Activated CD8-positive, alpha-beta memory T cell treated with anti-CD3 and anti-CD28 coated beads, Interleukin-2, amount 50 U/mL, for 1 hour (primary cell): ENCODE results near the gene MYPN.
"Not testable (repeated sequence)": the region's sequence is repeated elsewhere in the genome, so short reads cannot be mapped to it uniquely, and the experiment has no call there.

Experiments used
- DNase-seq: peaks from one replicate; pipeline ENCODE4 v3.0.0-alpha.2; 2020; ENCODE audit errors: extremely low read depth

MYPN gene

DNA sequence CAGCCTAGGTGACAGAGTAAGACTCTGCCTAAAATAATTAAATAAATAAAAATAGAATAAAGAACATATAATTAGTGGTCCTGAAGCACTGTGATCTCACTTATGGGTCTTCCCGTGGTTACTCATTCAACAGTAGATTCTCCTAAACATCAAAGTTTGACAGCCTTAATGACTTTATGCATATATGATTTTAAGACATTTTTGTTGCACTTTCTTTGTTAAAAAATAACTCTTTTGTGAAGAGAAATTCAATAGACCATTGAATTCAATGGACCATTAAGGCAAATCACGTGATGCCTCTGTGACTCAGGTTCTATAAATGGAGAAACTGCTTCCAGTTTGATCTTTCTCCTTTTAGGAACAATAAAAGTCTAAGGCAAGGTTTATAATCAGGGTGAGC, 63.0 kb downstream of the MYPN start:
- no peak for DNase-seq

DNA sequence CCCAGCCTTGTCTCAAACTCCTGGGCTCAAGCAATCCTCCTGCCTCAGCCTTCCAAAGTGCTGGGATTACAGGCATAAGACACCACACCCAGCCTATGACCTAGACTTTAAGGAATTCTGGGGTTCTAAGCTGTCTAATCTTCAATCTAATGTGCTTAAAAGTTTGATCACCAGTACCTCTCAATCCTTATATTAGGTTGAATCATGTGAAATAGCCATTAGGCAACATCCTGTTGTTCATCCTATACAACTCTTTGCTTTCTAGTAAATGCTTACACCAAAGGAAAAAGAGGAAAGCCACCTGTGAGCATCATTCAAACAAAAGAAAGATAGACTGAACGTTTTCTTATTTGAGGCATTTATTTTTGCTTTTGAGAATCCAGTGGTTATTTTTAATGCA, 66.7 kb downstream of the MYPN start:
- DNase-seq: no peak

DNA sequence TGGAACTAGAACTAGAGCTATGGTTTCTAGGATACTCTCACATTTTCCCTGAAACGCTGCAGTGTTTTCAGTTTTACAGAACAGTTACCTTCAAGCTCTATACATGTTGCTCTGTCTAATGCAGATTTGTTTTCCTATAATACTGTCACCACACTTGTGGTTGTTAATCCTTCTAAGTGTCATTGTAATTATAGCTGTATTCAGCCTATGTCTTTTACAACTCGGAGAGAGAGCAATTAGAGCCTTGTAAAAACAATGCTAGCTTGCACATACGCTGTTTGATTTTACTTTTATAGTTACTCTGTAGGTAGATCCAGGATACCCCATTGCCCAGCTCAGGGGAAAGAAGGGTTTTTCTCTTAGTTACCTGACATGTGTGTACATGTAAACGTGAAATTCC, 67.5 kb downstream of the MYPN start:
- no peak for DNase-seq

DNA sequence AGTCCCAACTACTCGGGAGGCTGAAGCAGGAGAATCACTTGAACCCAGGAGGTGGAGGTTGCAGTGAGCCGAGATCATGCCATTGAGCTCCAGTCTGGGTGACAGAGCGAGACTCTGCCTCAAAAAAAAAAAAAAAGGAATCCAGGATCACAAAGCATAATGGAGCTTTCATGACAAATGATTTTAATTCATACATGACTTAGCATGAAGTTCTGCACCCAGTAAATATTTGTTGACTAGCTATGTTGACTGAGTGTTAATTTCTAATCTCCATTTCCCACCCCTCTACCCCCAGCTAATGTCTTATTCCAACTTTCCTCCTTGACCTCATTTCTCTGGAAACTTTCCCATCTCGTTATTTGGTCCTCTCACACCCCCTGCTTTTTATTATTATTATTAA, 69.3 kb downstream of the MYPN start:
- DNase-seq: no peak

DNA sequence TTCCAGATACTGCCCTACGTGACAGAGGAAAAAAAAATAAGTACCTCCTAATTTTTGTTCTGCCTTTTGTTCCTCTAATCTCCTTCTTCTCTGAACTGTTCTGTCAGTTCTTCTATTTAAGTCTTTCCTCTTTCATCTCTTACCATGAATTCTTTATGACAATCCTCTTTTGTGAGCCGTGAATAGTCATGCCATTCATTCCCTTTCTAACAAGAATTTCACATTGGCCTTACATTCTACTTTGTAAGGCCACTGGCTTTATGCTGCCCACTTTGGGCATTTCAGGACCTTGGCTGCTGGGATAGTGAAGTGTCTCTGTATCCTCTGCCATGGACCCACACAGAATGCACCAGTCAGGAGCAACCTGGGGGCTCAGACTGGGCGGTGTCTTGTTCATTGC, 69.7 kb downstream of the MYPN start:
- no peak for DNase-seq

DNA sequence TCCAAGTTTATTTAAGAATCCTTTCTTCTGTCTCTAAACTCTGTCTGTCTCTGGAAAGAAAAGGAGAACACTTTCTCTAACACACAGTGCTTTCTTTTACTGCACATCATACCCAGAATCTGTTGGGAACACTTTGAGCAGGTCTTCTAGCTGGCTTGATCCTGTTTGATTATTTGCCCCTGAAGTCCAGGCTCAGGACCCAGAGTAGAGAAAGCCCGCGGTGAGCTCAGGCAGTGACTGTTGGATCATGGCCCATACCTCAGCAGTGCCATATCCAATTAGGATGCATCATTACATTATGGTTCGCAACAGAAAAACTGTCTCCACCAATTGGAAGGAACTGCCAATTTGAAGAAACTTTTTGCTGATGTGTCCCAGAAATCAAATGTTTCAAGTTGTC, 71.2 kb downstream of the MYPN start:
- no peak for DNase-seq

DNA sequence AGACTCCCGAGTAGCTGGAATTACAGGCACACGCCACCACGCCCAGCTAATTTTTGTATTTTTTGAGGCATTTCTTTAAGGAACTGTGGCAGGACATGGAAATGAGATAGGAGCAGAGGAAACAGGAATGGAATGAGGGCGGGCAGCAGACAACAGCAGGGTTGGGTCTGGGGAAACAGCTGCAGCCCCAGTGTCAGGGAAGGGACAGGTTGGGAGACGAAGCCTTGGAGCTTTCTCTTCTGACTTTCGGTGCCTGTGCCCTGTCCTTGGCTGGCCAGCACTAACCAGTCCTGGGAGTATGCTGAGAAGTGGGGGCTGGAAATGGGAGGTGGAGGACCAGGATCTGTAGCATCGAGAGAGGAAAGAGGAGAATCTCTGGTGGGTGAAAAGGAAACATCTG, 75.3 kb downstream of the MYPN start:
- no peak for DNase-seq

DNA sequence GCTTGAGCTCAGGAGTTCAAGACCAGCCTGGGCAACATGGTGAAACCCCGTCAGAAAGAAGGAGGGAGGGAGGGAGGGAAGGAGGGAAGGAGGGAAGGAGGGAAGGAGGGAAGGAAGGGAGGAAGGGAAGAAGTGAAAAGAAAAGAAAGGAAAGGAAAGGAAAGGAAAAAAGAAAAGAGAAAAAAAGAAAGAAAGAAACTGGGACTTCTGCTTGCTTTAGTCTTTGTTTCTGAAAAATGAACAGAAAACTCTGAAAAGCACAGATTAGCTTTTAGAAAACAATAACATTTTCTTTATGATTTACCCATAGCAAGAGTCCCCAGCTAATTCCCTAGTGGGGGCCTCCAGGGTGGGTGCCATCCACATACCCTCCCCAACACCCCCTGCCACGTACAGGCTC, 75.8 kb downstream of the MYPN start:
- DNase-seq: no peak

DNA sequence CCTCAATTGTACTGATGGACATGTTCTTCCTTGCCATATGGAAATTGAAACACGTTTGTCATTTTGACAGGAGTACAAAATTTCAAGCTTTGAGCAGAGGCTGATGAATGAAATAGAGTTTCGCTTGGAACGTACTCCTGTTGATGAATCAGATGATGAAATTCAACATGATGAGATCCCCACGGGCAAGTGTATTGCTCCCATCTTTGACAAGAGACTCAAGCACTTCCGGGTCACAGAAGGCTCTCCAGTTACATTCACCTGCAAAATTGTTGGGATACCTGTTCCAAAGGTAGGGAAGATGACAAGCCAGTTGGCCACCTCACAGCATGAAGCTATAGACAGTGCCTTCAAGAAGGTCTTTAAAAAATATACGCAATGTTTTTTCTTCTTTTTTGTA, 79.5 kb downstream of the MYPN start:
- no peak for DNase-seq

DNA sequence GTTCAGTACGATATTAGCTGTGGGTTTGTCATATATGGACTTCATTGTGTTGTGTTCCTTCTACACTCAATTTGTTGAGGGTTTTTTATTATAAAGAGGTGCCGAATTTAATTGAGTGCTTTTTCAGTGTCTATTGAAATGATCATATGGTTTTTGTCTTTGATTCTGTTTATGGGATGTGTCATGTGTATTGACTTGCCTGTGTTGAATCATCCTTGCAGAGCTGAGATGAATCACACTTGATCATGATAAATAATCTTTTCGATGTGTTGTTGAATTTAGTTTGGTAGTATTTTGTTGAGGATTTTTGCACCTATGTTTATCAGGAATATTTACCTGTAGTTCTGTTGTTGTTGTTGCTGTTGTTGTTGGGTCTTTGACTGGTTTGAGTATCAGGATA, 82.8 kb downstream of the MYPN start:
- DNase-seq: no peak

DNA sequence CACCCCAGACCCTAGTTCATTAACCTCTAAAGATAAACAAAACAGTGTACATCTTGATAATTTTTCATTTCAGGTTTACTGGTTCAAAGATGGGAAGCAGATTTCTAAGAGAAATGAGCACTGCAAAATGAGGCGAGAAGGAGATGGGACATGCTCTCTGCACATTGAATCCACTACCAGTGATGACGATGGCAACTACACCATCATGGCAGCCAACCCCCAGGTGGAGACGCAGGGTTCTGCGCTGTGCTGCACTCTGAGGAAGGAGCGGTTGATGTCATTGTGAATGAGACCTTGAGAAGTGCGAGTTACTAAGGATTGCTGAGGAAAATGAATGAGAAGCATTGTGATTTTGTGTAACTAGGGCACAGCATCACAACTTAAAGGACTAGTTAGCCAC, 85.0 kb downstream of the MYPN start:
- DNase-seq: no peak

DNA sequence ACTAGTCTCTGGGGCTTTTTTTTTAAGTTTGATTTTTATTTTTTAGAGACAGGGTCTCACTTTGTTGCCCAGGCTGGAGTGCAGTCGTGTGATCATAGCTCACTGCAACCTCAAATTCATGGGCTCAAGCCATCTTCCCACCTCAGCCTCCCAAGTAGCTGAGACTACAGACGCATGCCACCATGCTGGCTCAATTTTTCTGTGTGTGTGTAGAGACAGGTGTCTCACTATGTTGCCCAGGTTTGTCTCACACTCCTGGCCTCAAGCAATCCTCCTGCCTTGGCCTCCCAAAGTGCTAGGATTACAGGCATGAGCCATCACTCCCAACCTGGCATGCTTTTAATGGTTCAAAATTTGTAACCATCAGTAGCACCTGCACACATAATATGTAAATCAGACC, 86.5 kb downstream of the MYPN start:
- DNase-seq: not testable (repeated sequence)

DNA sequence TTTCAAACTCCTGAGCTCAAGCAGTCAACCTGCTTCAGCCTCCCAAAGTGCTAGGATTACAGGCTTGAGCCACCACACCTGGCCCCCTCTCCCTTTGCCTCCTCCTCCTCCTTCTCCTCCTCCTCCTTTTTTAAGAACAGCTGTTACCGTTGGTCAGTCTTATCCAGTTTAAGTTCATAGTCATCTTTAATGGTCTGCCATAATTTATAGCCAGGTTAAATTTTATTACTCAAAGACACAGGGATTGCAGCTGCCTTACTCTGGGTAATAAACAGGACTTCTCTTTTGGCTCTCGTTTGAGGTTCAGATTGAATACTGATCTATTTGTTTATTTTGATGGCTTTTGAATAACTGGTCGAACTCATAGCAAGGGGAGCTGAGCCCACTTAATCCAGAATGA, 87.4 kb downstream of the MYPN start:
- DNase-seq: no peak

DNA sequence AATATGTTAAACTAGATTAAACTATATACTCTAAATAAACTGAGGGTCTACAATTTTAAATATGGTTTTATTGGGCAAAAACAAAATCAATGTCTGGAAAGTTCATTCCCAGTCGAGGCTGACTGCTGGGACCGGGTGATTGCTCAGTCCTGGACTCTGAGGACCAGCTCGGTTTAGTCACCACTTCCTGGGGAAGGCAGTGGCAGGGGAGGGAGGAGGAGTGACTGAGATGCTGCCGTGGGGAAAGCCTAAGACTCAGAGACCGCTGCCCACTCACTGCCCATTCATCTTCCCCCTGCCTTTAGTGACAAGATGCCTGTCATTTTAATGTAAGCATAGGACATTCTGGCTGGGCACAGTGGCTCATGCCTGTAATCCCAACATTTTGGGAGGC, 93.7 kb downstream of the MYPN start:
- no peak for DNase-seq

DNA sequence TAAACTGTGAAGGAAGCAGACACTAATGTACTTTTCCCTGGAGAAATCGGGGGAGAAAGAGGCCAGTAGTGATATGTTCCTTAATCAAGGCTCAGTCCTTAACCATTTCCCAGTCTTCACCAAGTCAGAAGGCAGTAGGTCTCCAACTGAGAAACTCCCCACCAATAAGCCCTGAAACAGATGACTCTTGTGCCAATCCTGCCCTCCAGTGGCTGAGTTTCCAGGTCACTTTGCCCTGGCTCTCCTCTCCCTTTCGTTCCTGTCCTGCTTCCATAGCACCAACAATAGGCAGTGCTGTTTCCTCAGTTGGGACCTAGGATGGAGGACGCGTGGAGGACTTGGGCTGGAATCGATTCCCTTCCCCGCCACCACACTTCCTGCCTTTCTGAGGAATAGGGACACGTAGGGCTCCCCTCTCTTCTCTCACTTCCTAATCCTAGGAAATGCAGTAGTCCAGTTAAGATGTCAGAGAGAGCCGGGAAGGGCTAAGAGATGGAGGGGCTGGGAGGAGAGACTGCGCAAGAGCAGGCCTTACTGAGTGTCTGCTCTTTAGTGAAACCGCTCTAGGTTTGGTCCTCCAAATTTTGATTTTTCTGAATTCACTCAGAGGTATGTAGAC, 99.2 kb downstream of the MYPN start:
- no peak for DNase-seq

DNA sequence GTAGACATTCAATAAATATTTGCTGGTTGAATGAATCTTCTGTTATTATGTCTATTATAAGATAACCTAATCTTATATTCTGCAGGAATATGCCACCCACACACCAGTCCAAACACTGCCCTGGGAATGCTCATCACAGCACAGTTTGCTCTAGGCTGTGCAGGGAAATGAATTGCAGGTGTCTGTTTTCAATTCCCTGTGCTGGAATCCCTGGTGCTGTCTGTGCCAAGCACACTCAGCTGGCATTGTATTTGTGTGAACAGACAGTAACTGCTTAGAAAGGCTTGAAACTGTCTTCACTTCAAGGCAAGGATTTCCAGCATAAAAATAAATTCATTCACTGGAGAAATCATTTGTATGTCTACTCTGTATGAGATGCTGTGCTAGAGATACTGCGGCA, 102.4 kb downstream of the MYPN start:
- DNase-seq: no peak

DNA sequence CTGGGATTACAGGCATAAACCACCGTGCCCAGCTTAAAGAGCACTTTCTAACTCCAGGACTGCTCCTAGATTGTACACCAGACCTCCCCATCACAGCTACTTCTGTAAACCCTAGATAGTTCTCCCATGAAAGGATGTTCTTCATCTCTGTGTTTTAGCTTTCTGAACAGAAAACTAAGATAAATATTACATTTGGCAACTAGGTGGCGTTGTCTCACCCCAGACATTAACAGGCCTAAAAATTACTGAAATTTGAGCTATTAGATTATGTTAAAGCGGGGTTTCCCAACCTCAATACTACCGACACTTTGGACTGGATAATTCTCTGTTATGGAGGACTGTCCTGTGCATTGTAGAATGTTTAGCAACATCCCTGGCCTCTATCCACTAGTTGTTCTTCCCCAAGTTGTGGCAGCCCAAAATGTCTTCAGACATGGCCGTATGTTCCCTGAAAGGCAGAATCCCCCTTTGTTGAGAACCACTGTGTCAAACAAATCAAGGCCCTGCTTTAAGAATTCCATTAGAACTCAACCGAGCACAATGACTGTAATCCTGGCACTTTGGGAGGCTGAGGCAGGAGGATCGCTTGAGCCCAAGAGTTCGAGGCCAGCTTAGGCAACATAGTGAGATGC, 103.5 kb downstream of the MYPN start:
- DNase-seq: no peak

DNA sequence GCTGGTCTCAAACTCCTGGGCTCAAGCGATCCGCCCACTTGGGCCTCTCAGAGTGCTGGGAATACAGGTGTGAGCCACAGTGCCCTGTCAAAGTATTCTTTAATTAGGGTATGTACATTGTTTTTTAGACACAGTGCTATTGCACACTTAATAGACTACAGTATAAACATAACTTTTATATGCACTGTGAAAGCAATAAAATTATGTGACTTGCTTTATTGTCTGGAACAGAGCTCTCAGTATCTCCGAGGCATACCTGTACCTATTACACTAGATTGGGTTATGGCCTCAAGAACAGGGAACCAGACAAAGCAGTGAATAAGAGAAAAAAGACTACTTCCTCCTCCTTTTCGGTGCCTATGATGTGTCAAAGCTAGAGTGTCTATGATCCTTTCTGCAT, 109.5 kb downstream of the MYPN start:
- DNase-seq: no peak

DNA sequence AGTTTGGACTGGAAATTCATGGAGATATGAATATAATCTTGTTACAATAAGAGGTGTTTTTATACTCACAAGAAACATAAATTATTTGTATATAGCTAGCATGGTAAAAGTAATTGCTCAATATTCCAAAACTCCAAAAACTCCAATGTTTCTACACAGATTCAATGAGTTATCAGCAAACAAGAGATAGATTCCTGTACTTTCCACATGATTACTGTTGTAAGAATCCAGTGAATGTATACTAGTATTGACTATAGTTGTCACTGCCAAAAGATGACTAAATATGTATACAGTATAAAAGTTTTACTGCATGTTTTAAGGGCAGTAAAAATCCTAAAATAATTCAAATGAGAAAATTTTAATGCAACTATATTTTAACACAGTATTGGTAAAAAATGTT, 111.9 kb downstream of the MYPN start:
- DNase-seq: no peak

DNA sequence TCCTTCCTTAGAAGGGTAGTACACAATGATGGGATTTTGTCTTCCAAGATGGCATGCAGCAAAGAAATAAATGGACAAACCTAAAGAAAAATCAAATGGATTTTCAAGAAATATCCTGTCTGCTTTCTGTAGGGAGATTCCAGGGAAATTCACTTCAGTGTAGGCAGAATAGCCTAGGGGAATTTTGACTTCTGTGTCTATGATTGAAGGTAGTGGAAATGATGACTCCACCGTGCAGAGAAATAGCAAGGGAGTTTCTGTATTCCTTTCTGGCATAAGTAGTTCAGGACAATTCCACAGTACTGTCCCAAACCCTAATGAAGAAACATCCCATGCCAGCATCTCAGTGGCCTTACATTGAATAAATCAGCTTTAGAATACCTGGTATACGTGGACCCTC, 113.1 kb downstream of the MYPN start:
- no peak for DNase-seq

DNA sequence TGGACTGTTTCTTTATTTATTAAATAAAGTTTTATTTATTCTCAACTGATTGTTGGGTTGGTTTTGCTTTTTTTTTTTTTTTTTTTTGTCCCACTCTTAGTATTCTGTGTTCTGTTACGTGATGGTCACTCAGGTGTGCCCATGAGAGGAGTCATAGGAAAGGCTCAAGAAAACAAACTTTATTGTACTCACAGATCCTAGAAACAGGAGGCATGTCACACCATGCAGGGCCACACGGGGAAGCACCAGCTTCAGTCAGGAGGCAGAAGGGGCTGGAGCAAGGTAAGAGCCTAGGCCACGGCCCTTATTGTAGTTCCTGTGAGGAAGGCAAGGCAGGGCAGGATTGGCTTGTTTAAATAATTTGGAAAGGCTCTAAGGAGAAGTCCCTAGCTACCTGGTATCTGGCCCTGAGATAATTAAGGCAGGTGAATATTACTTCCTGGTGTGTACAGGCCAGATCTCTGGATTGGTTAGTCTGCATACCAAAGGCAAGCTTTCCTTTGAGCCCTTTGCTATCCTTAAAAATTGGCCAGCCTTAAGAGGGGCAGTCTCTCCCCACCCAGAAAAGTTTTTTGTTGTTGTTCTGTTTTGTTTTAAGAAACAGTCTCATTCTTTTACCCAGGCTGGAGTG, 114.4 kb downstream of the MYPN start:
- no peak for DNase-seq

DNA sequence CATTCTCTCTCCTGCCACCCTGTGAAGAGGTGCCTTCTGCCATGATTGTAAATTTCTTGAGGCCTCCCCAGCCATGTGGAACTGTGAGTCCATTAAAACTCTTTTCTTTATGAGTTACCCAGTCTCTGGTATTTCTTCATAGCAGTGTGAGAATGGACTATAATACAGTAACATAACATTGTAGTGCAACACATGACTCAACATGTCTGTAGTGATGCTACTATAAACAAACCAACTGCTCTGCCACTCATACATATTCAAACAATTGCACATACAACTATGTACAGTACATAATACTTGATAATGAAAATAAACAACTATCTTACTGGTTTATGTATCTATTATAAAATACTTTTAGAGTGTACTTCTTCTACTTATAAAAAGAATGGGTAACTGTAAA, 115.5 kb downstream of the MYPN start:
- DNase-seq: no peak

DNA sequence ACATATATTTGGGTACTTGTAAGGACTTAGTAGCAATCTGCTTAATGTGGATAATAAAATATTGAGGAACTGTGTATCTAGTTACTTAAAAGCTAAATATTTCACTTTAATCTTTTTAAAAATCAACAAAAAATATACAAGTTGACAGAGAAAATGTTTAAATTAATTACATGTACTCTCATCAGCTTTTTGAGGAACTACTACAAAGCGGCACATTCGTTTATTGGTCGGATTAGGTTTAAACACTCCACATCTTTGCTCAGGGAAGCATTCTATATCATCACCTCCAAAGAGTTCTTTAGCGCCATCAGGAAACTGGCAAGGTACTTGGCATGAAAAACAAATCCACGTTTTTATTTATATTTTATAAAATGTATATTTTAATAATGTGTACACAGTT, 121.0 kb downstream of the MYPN start:
- no peak for DNase-seq
